ENCODE measurements around the gene RAP1GAP.

RAP1GAP gene

GRCh38 chr1:21565285-21565684 lies 103.9 kb downstream of the RAP1GAP start:
- Histone ChIP-seq H3K36me3 (ENCODE audit: control insufficient read depth in 2 of 2, insufficient read depth in 2 of 2, low read length in 2 of 2) (no peaks in the 10 kb centered on the region), H3K27ac (ENCODE audit: low read length) (no peak overlapping the region), H3K9me3 (ENCODE audit: control insufficient read depth in 2 of 2, low read length in 2 of 2) (no peaks in the 10 kb centered on the region), H3K4me3 (ENCODE audit: low read length in 2 of 2) (no peak overlapping the region), H3K9ac (ENCODE audit: low read length in 2 of 2) (no peak overlapping the region), H3K27me3 (ENCODE audit: control insufficient read depth in 1 of 2, insufficient read depth in 2 of 2, low read length in 2 of 2) (peaks cover 3 to 5% of the 10 kb centered on the region in 2 donors), H3K4me1 (ENCODE audit: control insufficient read depth, insufficient read depth, low read length) (no peaks in the 10 kb centered on the region)

DNA sequence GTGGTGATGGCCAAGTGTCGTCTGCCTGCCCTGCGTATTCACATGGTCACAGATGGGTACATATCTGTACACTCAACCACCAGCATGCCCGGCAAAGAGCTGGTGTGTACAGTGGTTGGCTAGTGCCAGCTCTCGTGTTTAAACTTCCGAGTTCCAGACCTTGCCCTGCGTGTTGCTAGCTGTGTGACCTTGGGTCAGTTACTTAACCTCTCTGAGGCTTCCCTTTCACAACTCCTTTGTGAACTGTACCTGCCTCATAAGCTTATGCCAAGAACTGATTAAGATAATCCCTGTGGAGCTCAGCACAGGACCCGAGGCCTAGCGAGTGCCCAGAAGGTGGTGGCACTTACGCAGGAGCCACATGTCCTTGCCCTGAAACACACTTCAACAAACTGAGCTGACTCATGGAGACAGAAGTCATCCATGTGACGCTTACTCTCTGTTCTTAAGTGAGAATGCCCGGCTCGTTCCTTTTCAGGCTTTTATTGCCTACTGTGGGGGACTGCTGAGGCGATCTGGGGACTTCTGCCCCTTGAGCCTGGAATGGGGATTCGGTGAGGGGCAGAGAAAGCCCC lies 104.5 kb downstream of the RAP1GAP start:
- no peak overlapping the region for H3K9ac ChIP-seq (ENCODE audit: low read length in 2 of 2)
- no peaks in the 10 kb centered on the region for H3K4me1 ChIP-seq (ENCODE audit: control insufficient read depth, insufficient read depth, low read length)
- no peak overlapping the region for H3K4me3 ChIP-seq (ENCODE audit: low read length in 2 of 2)
- H3K27ac ChIP-seq (ENCODE audit: low read length), result no peak overlapping the region
- H3K27me3 ChIP-seq (ENCODE audit: control insufficient read depth in 1 of 2, insufficient read depth in 2 of 2, low read length in 2 of 2), result peaks cover 3 to 5% of the 10 kb centered on the region in 2 donors
- H3K36me3 ChIP-seq (ENCODE audit: control insufficient read depth in 2 of 2, insufficient read depth in 2 of 2, low read length in 2 of 2), result no peaks in the 10 kb centered on the region
- H3K9me3 ChIP-seq (ENCODE audit: control insufficient read depth in 2 of 2, low read length in 2 of 2), result no peaks in the 10 kb centered on the region

GRCh38 chr1:21563971-21564370 lies 105.2 kb downstream of the RAP1GAP start:
- H3K9me3 ChIP-seq (ENCODE audit: control insufficient read depth in 2 of 2, low read length in 2 of 2), result no peaks in the 10 kb centered on the region
- H3K27ac ChIP-seq (ENCODE audit: low read length), result no peak overlapping the region
- peaks cover 5% of the 10 kb centered on the region in 2 donors for H3K27me3 ChIP-seq (ENCODE audit: control insufficient read depth in 1 of 2, insufficient read depth in 2 of 2, low read length in 2 of 2)
- H3K9ac ChIP-seq (ENCODE audit: low read length in 2 of 2), result no peak overlapping the region
- no peaks in the 10 kb centered on the region for H3K36me3 ChIP-seq (ENCODE audit: control insufficient read depth in 2 of 2, insufficient read depth in 2 of 2, low read length in 2 of 2)
- no peaks in the 10 kb centered on the region for H3K4me1 ChIP-seq (ENCODE audit: control insufficient read depth, insufficient read depth, low read length)
- H3K4me3 ChIP-seq (ENCODE audit: low read length in 2 of 2), result no peak overlapping the region

- Histone ChIP-seq H3K27ac (ENCODE audit: low read length) (no peak overlapping the region), H3K4me3 (ENCODE audit: low read length in 2 of 2) (no peak overlapping the region), H3K9ac (ENCODE audit: low read length in 2 of 2) (no peak overlapping the region), H3K4me1 (ENCODE audit: control insufficient read depth, insufficient read depth, low read length) (no peaks in the 10 kb centered on the region), H3K27me3 (ENCODE audit: control insufficient read depth in 1 of 2, insufficient read depth in 2 of 2, low read length in 2 of 2) (peaks cover 6 to 8% of the 10 kb centered on the region in 2 donors), H3K9me3 (ENCODE audit: control insufficient read depth in 2 of 2, low read length in 2 of 2) (no peaks in the 10 kb centered on the region), H3K36me3 (ENCODE audit: control insufficient read depth in 2 of 2, insufficient read depth in 2 of 2, low read length in 2 of 2) (no peaks in the 10 kb centered on the region)
Measured at GRCh38 chr1:21562896-21563295, 106.3 kb downstream of the RAP1GAP start.

DNA sequence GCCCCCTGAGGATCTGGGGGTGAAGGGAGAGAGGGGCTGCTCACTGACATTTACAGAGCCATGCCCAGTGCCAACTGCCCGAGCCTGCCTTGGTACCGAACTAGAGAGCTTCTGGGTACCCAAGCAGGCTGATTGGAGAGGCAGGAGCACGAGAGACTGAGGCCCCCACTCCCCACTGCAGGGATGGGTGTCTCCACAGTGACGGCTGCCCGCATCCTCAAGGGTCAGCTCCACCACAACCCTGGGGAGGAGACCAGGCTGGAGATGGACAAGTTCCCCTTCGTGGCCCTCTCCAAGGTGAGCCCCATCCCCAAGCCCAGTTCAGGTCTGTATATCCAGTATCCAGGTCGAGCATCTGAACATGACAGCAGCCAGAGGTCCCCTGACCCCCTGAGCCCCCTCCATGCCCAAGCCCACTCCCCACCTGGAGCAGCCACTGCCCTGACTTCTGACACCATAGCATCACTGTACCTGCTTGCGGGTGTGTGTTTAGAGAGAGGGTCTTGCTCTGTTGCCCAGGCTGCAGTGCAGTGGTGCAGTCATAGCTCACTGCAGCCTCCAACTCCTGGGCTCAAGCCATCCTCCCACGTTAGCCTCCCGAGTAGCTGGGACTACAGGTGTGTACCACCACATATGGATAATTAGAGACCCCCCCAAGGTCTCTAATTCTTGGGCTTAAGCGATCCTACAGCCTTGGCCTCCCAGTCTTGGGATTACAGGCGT lies 108.1 kb downstream of the RAP1GAP start:
- Histone ChIP-seq H3K9me3 (ENCODE audit: control insufficient read depth in 2 of 2, low read length in 2 of 2) (no peaks in the 10 kb centered on the region), H3K4me3 (ENCODE audit: low read length in 2 of 2) (no peak overlapping the region), H3K27me3 (ENCODE audit: control insufficient read depth in 1 of 2, insufficient read depth in 2 of 2, low read length in 2 of 2) (peaks cover 6 to 8% of the 10 kb centered on the region in 2 donors), H3K4me1 (ENCODE audit: control insufficient read depth, insufficient read depth, low read length) (no peaks in the 10 kb centered on the region), H3K9ac (ENCODE audit: low read length in 2 of 2) (no peak overlapping the region), H3K27ac (ENCODE audit: low read length) (no peak overlapping the region), H3K36me3 (ENCODE audit: control insufficient read depth in 2 of 2, insufficient read depth in 2 of 2, low read length in 2 of 2) (no peaks in the 10 kb centered on the region)

DNA sequence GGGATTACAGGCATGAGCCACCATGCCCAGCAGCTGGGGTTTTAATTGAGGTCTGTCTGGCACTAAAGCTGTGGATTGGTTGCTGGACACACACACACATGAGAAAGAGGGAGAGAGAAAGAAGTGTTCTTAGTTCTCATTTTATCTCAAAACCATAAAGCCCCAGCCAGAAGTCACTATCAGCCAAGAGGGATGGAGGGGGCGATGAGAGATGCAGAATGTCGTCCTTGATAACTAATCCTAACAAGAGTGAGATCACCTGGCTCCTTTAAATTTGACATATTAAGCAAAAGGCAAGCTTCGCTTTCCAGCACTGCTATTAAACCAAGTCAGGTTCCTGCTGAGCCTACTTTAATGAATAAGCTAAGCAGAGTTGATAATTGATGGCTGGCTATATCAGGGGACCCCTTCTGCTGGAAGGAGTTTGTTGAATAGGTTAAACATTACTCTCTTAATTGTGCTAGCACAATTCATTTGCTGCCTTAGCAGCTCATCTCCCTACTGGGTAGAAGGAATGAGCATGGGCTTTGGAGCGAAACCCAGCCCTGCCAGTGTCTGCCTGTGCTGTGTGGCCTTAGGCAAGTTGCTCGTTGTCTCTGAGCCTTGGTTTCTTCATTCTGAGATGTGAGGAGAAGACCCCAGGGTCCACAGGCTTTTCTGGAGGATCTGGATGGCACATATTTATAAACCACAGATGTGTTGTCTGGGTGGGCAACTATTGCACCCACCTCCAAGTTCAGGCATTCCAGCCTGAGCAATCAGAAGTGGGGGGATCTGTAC lies 109.2 kb downstream of the RAP1GAP start:
- Histone ChIP-seq H3K27me3 (ENCODE audit: control insufficient read depth in 1 of 2, insufficient read depth in 2 of 2, low read length in 2 of 2) (peaks cover 2 to 6% of the 10 kb centered on the region in 2 donors), H3K4me1 (ENCODE audit: control insufficient read depth, insufficient read depth, low read length) (no peaks in the 10 kb centered on the region), H3K9ac (ENCODE audit: low read length in 2 of 2) (no peak overlapping the region), H3K9me3 (ENCODE audit: control insufficient read depth in 2 of 2, low read length in 2 of 2) (no peaks in the 10 kb centered on the region), H3K27ac (ENCODE audit: low read length) (no peak overlapping the region), H3K36me3 (ENCODE audit: control insufficient read depth in 2 of 2, insufficient read depth in 2 of 2, low read length in 2 of 2) (no peaks in the 10 kb centered on the region), H3K4me3 (ENCODE audit: low read length in 2 of 2) (no peak overlapping the region)

DNA sequence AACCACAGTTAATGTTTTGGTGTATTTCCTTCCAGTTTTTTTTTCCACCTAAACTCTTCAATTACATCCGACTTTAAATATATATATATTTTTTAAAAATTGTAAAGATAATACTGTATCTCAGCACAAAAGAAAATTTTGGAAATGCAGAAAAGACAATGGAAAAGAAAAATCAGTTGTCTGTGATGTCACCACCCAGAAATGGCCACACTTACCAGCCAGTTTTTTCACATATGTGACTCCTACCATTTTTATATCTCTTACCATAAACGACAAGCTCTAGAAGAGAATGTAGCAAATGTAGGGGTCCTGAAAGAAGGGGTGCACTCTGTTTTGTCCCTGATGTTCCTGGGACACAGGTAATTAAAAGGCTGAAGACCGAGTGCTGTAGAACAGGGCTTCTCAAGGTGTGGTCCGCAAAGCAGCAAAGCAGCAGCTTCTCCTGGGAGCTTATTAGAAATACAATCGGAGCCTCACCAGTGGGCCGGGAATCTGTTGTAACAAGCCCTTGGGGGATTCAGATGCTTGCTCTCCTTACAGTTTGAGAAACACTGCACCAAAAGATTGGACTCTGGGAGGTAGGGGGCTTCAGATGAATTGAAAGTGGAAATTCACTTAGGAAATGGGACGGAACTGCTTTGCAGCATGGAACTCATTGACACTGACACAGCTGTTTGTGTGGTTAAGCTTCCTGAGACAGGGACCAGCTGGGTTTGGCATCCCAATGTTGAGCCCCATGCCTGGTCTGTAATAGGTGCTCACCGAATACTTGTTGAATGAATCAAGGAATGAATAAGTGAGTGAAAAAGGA lies 115.8 kb downstream of the RAP1GAP start:
- Histone ChIP-seq H3K9ac (ENCODE audit: low read length in 2 of 2) (no peak overlapping the region), H3K27ac (ENCODE audit: low read length) (no peak overlapping the region), H3K36me3 (ENCODE audit: control insufficient read depth in 2 of 2, insufficient read depth in 2 of 2, low read length in 2 of 2) (no peaks in the 10 kb centered on the region), H3K4me3 (ENCODE audit: low read length in 2 of 2) (no peak overlapping the region), H3K27me3 (ENCODE audit: control insufficient read depth in 1 of 2, insufficient read depth in 2 of 2, low read length in 2 of 2) (peaks cover 12 to 15% of the 10 kb centered on the region in 2 donors), H3K4me1 (ENCODE audit: control insufficient read depth, insufficient read depth, low read length) (no peaks in the 10 kb centered on the region), H3K9me3 (ENCODE audit: control insufficient read depth in 2 of 2, low read length in 2 of 2) (no peaks in the 10 kb centered on the region)

DNA sequence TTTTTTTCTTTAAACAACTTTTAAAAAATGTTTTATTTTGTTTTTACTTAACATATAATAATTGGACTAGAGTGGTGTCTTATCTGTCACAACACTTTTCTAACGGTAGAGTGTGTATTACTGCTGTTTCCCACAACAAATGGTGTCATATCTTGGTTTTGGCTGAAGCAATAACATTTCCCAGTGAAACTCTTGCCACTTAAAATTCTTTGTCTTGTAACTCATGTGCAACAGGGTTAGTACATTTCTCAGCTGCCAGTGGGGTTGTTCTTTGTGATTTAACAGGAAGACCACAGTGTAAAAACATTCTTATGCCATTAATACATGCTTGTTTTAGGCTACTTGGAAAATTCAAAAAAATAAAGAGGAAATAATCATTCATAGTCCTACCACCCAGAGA lies 116.4 kb downstream of the RAP1GAP start:
- Histone ChIP-seq H3K27me3 (ENCODE audit: control insufficient read depth in 1 of 2, insufficient read depth in 2 of 2, low read length in 2 of 2) (peaks cover 10 to 18% of the 10 kb centered on the region in 2 donors), H3K27ac (ENCODE audit: low read length) (no peak overlapping the region), H3K9me3 (ENCODE audit: control insufficient read depth in 2 of 2, low read length in 2 of 2) (no peaks in the 10 kb centered on the region), H3K4me1 (ENCODE audit: control insufficient read depth, insufficient read depth, low read length) (no peaks in the 10 kb centered on the region), H3K4me3 (ENCODE audit: low read length in 2 of 2) (no peak overlapping the region), H3K36me3 (ENCODE audit: control insufficient read depth in 2 of 2, insufficient read depth in 2 of 2, low read length in 2 of 2) (no peaks in the 10 kb centered on the region), H3K9ac (ENCODE audit: low read length in 2 of 2) (no peak overlapping the region)

- Histone ChIP-seq H3K9ac (ENCODE audit: low read length in 2 of 2) (no peak overlapping the region), H3K27me3 (ENCODE audit: control insufficient read depth in 1 of 2, insufficient read depth in 2 of 2, low read length in 2 of 2) (peaks cover 10 to 18% of the 10 kb centered on the region in 2 donors), H3K27ac (ENCODE audit: low read length) (no peak overlapping the region), H3K4me1 (ENCODE audit: control insufficient read depth, insufficient read depth, low read length) (no peaks in the 10 kb centered on the region), H3K9me3 (ENCODE audit: control insufficient read depth in 2 of 2, low read length in 2 of 2) (no peaks in the 10 kb centered on the region), H3K4me3 (ENCODE audit: low read length in 2 of 2) (no peak overlapping the region), H3K36me3 (ENCODE audit: control insufficient read depth in 2 of 2, insufficient read depth in 2 of 2, low read length in 2 of 2) (no peaks in the 10 kb centered on the region)
Measured at GRCh38 chr1:21550866-21551475, 118.2 kb downstream of the RAP1GAP start.

GRCh38 chr1:21550097-21550496 lies 119.1 kb downstream of the RAP1GAP start:
- Histone ChIP-seq H3K4me3 (ENCODE audit: low read length in 2 of 2) (no peak overlapping the region), H3K9me3 (ENCODE audit: control insufficient read depth in 2 of 2, low read length in 2 of 2) (no peaks in the 10 kb centered on the region), H3K27ac (ENCODE audit: low read length) (no peak overlapping the region), H3K9ac (ENCODE audit: low read length in 2 of 2) (no peak overlapping the region), H3K27me3 (ENCODE audit: control insufficient read depth in 1 of 2, insufficient read depth in 2 of 2, low read length in 2 of 2) (peaks cover 10 to 18% of the 10 kb centered on the region in 2 donors), H3K4me1 (ENCODE audit: control insufficient read depth, insufficient read depth, low read length) (no peaks in the 10 kb centered on the region), H3K36me3 (ENCODE audit: control insufficient read depth in 2 of 2, insufficient read depth in 2 of 2, low read length in 2 of 2) (no peaks in the 10 kb centered on the region)
